Glutamatergic neuron (in vitro differentiated cells): ENCODE measurements around the gene GALNT6. TPM values are rescaled to one million over a fixed set of nuclear protein-coding genes. Genes with fewer than 3 reads are reported as not detected.

Experiments
- DNase-seq: peaks from one replicate; pipeline ENCODE4 v3.0.0; 2022
- H3K27ac Mint-ChIP-seq: one replicate; pipeline ENCODE4 v1.8.0; 2020; ENCODE audit warnings: mild to moderate bottlenecking, mixed read lengths, inconsistent platforms; ENCODE audit not compliant: unreplicated experiment
- H3K27me3 Mint-ChIP-seq: one replicate; pipeline ENCODE4 v1.8.0; 2020; ENCODE audit warnings: mild to moderate bottlenecking, moderate library complexity, mixed read lengths, inconsistent platforms; ENCODE audit not compliant: unreplicated experiment
- H3K36me3 Mint-ChIP-seq: one replicate; pipeline ENCODE4 v1.8.0; 2020; ENCODE audit warnings: mild to moderate bottlenecking, mixed read lengths, inconsistent platforms; ENCODE audit not compliant: unreplicated experiment
- H3K4me1 Mint-ChIP-seq: one replicate; pipeline ENCODE4 v1.8.0; 2020; ENCODE audit warnings: mild to moderate bottlenecking, low read depth, mixed read lengths, inconsistent platforms; ENCODE audit not compliant: unreplicated experiment
- H3K4me3 Mint-ChIP-seq: one replicate; pipeline ENCODE4 v1.8.0; 2020; ENCODE audit warnings: mild to moderate bottlenecking, mixed read lengths, inconsistent platforms; ENCODE audit not compliant: unreplicated experiment
- H3K9me3 Mint-ChIP-seq: one replicate; pipeline ENCODE4 v1.8.0; 2020; ENCODE audit warnings: mild to moderate bottlenecking, moderate library complexity, mixed read lengths, inconsistent platforms; ENCODE audit not compliant: unreplicated experiment
- total RNA-seq: library from RNA; stranded (reverse); fragmentation: NEBNext Ultra II Directional; extraction: Animal tissue kit (Norgen Biotek cat#: 25700); gene quantifications from one replicate; pipeline ENCODE4 v1.2.1, GENCODE V29; 2021; ENCODE audit not compliant: unreplicated experiment
- TF ChIP-seq, protein P1 (sequence below): fragments of 200-600 bp; sonication (generic); IDR thresholded peaks from one replicate; pipeline ENCODE4 v1.5.0; 2021; ENCODE audit not compliant: partially characterized antibody, unreplicated experiment

The GALNT6 gene
- total RNA-seq, 1 donor from 2014 or later, result 0.39 TPM

- H3K4me3 Mint-ChIP-seq, result no peak overlapping the region
- DNase-seq, result no peak
- H3K27ac Mint-ChIP-seq, result no peak overlapping the region
- no peaks in the 10 kb centered on the region for H3K36me3 Mint-ChIP-seq
- H3K4me1 Mint-ChIP-seq, result no peaks in the 10 kb centered on the region
- TF ChIP-seq, protein P1, sequence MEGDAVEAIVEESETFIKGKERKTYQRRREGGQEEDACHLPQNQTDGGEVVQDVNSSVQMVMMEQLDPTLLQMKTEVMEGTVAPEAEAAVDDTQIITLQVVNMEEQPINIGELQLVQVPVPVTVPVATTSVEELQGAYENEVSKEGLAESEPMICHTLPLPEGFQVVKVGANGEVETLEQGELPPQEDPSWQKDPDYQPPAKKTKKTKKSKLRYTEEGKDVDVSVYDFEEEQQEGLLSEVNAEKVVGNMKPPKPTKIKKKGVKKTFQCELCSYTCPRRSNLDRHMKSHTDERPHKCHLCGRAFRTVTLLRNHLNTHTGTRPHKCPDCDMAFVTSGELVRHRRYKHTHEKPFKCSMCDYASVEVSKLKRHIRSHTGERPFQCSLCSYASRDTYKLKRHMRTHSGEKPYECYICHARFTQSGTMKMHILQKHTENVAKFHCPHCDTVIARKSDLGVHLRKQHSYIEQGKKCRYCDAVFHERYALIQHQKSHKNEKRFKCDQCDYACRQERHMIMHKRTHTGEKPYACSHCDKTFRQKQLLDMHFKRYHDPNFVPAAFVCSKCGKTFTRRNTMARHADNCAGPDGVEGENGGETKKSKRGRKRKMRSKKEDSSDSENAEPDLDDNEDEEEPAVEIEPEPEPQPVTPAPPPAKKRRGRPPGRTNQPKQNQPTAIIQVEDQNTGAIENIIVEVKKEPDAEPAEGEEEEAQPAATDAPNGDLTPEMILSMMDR, result no peak
- H3K9me3 Mint-ChIP-seq, result no peaks in the 10 kb centered on the region
- no peaks in the 10 kb centered on the region for H3K27me3 Mint-ChIP-seq
Measured at GRCh38 chr12:51365276-51365675, 25.9 kb downstream of the GALNT6 start.

- Mint-ChIP-seq H3K36me3 (no peaks in the 10 kb centered on the region), H3K4me1 (no peaks in the 10 kb centered on the region), H3K9me3 (no peaks in the 10 kb centered on the region), H3K4me3 (no peak overlapping the region), H3K27me3 (no peaks in the 10 kb centered on the region), H3K27ac (no peak overlapping the region)
- DNase-seq, result no peak
- TF ChIP-seq, protein P1, result no peak
Measured at GRCh38 chr12:51364001-51364400, 27.2 kb downstream of the GALNT6 start.

GRCh38 chr12:51362747-51363342 lies 28.4 kb downstream of the GALNT6 start:
- Mint-ChIP-seq H3K4me1 (no peaks in the 10 kb centered on the region), H3K27me3 (no peaks in the 10 kb centered on the region), H3K9me3 (no peaks in the 10 kb centered on the region), H3K36me3 (no peaks in the 10 kb centered on the region), H3K27ac (no peak overlapping the region), H3K4me3 (no peak overlapping the region)
- TF ChIP-seq, protein P1, result no peak
- no peak for DNase-seq

DNA sequence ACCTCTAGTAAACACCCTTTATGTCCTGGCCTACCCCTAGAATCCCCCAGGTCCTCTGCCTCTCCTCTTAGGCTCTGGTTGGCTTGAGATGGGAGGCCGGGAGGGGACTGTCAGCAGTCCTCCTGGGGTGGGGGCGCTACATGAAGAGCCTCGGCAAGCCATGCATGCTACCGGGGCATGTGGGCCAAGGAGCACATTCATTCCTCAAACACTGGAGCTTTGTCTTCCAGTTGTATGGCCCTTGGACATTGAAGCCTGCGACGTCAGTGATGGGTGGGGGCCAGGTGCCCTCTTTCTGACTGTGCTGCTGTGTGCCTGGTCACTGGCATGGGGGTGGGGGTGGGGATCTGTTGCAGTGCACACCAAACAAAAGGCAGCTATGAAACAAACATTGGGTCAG lies 28.9 kb downstream of the GALNT6 start:
- Mint-ChIP-seq H3K9me3 (no peaks in the 10 kb centered on the region), H3K36me3 (no peaks in the 10 kb centered on the region), H3K27me3 (no peaks in the 10 kb centered on the region), H3K4me3 (no peak overlapping the region), H3K27ac (no peak overlapping the region), H3K4me1 (no peaks in the 10 kb centered on the region)
- DNase-seq, result no peak
- TF ChIP-seq, protein P1, result no peak

GRCh38 chr12:51361161-51362016 lies 29.8 kb downstream of the GALNT6 start:
- no peaks in the 10 kb centered on the region for H3K36me3 Mint-ChIP-seq
- H3K4me3 Mint-ChIP-seq, result no peak overlapping the region

More at GRCh38 chr12:51361161-51362016, 29.8 kb downstream of the GALNT6 start:
- Mint-ChIP-seq H3K4me1 (no peaks in the 10 kb centered on the region), H3K9me3 (no peaks in the 10 kb centered on the region), H3K27ac (no peak overlapping the region), H3K27me3 (no peaks in the 10 kb centered on the region)
- DNase-seq, result no peak
- TF ChIP-seq, protein P1, result no peak
